PC-9 (cell line): ENCODE measurements around the gene CFAP97. TPM values are rescaled to one million over a fixed set of nuclear protein-coding genes. Genes with fewer than 3 reads are reported as not detected.

Experiments used
- BruUV-seq: library from RNA; stranded (reverse); fragments of 400-500 nt; replicated peaks from 2 replicates; lab custom pipeline; 2021; lab: Mats Ljungman, UMichigan
- CTCF ChIA-PET: fragments of 300-600 bp; sonication (Branson Sonifier 250); formaldehyde crosslinking; loops from one replicate; lab custom pipeline; 2022; ENCODE audit warnings: antibody characterized with exemption; lab: Charles Lee
- POLR2A ChIA-PET: fragments of 300-600 bp; sonication (Branson Sonifier 250); formaldehyde crosslinking; loops from one replicate; lab custom pipeline; 2022; ENCODE audit warnings: antibody characterized with exemption; ENCODE audit not compliant: unreplicated experiment; lab: Charles Lee
- DNase-seq, 2 experiments: peaks; one replicate each; pipeline versions ENCODE4 v3.0.0 to v3.0.0-alpha.2; 2015 to 2022; ENCODE audit warnings: mixed read lengths in 1 of 2
- H2AFZ ChIP-seq: fragments of 200-600 bp; sonication (generic); 2 replicates; pipeline ENCODE4 v1.8.1; 2017; ENCODE audit warnings: antibody characterized with exemption
- H3F3A ChIP-seq: fragments of 200-600 bp; sonication (generic); 2 replicates; pipeline ENCODE4 v1.8.1; 2017; ENCODE audit warnings: antibody characterized with exemption, mild to moderate bottlenecking, low read depth; ENCODE audit not compliant: insufficient read depth
- H3K27ac ChIP-seq: fragments of 200-600 bp; sonication (generic); 2 replicates; pipeline ENCODE4 v1.6.1; 2016; ENCODE audit warnings: mixed run types
- H3K27me3 ChIP-seq: fragments of 200-600 bp; sonication (generic); 2 replicates; pipeline ENCODE4 v1.6.1; 2016; ENCODE audit warnings: low read depth, mixed run types; ENCODE audit not compliant: insufficient read depth
- H3K36me3 ChIP-seq: fragments of 200-600 bp; sonication (generic); 2 replicates; pipeline ENCODE4 v1.6.1; 2016; ENCODE audit warnings: low read depth, mixed run types
- H3K4me1 ChIP-seq: fragments of 200-600 bp; sonication (generic); replicated peaks from 2 replicates; pipeline ENCODE4 v1.6.1; 2016; ENCODE audit warnings: mixed run types; ENCODE audit not compliant: insufficient read depth
- H3K4me2 ChIP-seq: fragments of 200-600 bp; sonication (generic); 2 replicates; pipeline ENCODE4 v1.6.1; 2017; ENCODE audit warnings: mixed run types
- H3K4me3 ChIP-seq: fragments of 200-600 bp; sonication (generic); 2 replicates; pipeline ENCODE4 v1.6.1; 2016; ENCODE audit warnings: mixed run types
- H3K79me2 ChIP-seq: fragments of 200-600 bp; sonication (generic); 2 replicates; pipeline ENCODE4 v1.6.1; 2017; ENCODE audit warnings: low read depth, mixed run types
- H3K9me2 ChIP-seq: fragments of 200-600 bp; sonication (generic); 2 replicates; pipeline ENCODE4 v1.8.1; 2017; ENCODE audit warnings: mild to moderate bottlenecking; ENCODE audit not compliant: insufficient read depth
- H3K9me3 ChIP-seq: fragments of 200-600 bp; sonication (generic); 2 replicates; pipeline ENCODE4 v1.8.1; 2016; ENCODE audit warnings: low read depth; ENCODE audit not compliant: insufficient read depth
- H4K20me1 ChIP-seq: fragments of 200-600 bp; sonication (generic); 2 replicates; pipeline ENCODE4 v1.8.1; 2017; ENCODE audit not compliant: insufficient read depth
- EZH2 ChIP-seq: fragments of 200-600 bp; sonication (generic); IDR thresholded peaks from 2 replicates; pipeline ENCODE4 v1.8.0; 2017; ENCODE audit warnings: antibody characterized with exemption, low read depth
- intact Hi-C: fragments of 100-400 bp; cut with micrococcal nuclease; formaldehyde crosslinking; loops from one replicate; pipeline ENCODE4 v1.10.0; 2022; ENCODE audit not compliant: unreplicated experiment
- total RNA-seq: library from RNA; stranded (reverse); gene quantifications from 2 replicates; pipeline ENCODE4 v1.2.3, GENCODE V29; 2021
- TF ChIP-seq, protein P1 (sequence below): fragments of 200-600 bp; sonication (generic); conservative IDR thresholded peaks from 2 replicates; pipeline ENCODE4 v1.6.1; 2017; ENCODE audit warnings: mixed run types, antibody characterized with exemption, mild to moderate bottlenecking, moderate library complexity

Gene CFAP97
- total RNA-seq, 1 experiment from 2014 or later: 48.2 TPM

- no peak overlapping the region for H3K4me2 ChIP-seq
- TSS peak; percentile 7 for BruUV-seq
- H3K27ac ChIP-seq: no peak overlapping the region
- no peak overlapping the region for H2AFZ ChIP-seq
- H3F3A ChIP-seq: no peaks in the 10 kb centered on the region
- no peak for DNase-seq
- H3K9me3 ChIP-seq: no peaks in the 10 kb centered on the region
- ChIA-PET POLR2A (no interaction called here), CTCF (no interaction called here)
- no peaks in the 10 kb centered on the region for H3K36me3 ChIP-seq
- TF ChIP-seq, protein P1, sequence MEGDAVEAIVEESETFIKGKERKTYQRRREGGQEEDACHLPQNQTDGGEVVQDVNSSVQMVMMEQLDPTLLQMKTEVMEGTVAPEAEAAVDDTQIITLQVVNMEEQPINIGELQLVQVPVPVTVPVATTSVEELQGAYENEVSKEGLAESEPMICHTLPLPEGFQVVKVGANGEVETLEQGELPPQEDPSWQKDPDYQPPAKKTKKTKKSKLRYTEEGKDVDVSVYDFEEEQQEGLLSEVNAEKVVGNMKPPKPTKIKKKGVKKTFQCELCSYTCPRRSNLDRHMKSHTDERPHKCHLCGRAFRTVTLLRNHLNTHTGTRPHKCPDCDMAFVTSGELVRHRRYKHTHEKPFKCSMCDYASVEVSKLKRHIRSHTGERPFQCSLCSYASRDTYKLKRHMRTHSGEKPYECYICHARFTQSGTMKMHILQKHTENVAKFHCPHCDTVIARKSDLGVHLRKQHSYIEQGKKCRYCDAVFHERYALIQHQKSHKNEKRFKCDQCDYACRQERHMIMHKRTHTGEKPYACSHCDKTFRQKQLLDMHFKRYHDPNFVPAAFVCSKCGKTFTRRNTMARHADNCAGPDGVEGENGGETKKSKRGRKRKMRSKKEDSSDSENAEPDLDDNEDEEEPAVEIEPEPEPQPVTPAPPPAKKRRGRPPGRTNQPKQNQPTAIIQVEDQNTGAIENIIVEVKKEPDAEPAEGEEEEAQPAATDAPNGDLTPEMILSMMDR: no peak
- TF ChIP-seq EZH2: no peak
- no peak overlapping the region for H3K4me3 ChIP-seq
- H3K9me2 ChIP-seq: no peaks in the 10 kb centered on the region
- peaks cover 21% of the 10 kb centered on the region for H3K79me2 ChIP-seq
- H3K27me3 ChIP-seq: no peaks in the 10 kb centered on the region
- H3K4me1 ChIP-seq: peaks cover 8% of the 10 kb centered on the region
- H4K20me1 ChIP-seq: no peaks in the 10 kb centered on the region
- intact Hi-C loops: no loop called here
Measured at GRCh38 chr4:185190306-185190856, 13.4 kb downstream of the CFAP97 start.

DNA sequence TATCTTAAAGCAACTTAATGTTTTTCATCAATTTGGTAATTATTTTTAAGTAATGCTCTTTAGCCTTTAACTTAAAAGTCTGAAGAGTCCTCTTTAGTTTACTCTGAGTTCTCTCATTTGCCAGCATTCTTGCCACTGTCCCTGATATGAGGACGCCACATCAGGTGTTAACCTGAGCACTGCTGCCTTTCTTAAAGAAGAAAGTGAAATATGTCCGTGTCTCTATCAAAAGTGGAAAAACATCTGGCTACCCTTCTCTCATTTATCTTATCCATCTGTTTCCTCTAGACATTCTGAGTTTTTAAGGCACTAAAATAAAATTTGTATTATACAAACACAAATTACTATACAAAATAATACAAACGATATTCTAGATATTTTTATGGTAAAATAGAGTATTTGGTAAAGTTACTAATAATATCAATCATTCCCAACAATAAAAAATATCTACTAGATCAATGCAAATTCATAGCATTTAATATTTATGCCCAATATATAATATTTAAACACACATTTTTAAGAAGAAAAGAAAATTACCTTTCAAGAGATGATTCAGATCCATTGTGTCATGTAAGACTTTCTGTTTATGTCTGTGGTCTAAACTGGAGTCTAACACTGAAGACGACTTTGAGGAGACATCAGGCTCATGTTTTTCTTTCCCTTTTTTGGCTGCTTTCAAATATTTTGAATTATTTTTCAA, 14.0 kb downstream of the CFAP97 start:
- BruUV-seq: no TSS peak
- peaks cover 1% of the 10 kb centered on the region for H3K4me1 ChIP-seq
- POLR2A ChIA-PET: no interaction called here
- no peaks in the 10 kb centered on the region for H3K9me2 ChIP-seq
- no peaks in the 10 kb centered on the region for H3K36me3 ChIP-seq
- no peak overlapping the region for H3K27ac ChIP-seq
- no peaks in the 10 kb centered on the region for H3K27me3 ChIP-seq
- H3K79me2 ChIP-seq: peaks cover 16% of the 10 kb centered on the region
- no peaks in the 10 kb centered on the region for H3K9me3 ChIP-seq
- intact Hi-C loops: loop anchor here (10.0 kb wide), 1 partner anchor 845 kb away; no protein-coding TSS in a partner anchor
- TF ChIP-seq EZH2: no peak
- TF ChIP-seq, protein P1: no peak
- H3K4me2 ChIP-seq: no peak overlapping the region
- no peaks in the 10 kb centered on the region for H4K20me1 ChIP-seq
- no peaks in the 10 kb centered on the region for H3F3A ChIP-seq
- no peak overlapping the region for H3K4me3 ChIP-seq
- DNase-seq: no peak
- CTCF ChIA-PET: no interaction called here
- H2AFZ ChIP-seq: no peak overlapping the region

GRCh38 chr4:185186769-185187168, 17.0 kb downstream of the CFAP97 start:
- no peaks in the 10 kb centered on the region for H3F3A ChIP-seq
- no peak overlapping the region for H2AFZ ChIP-seq
- H3K4me3 ChIP-seq: no peak overlapping the region
- no peak for DNase-seq
- intact Hi-C loops: loop anchor here (10.0 kb wide), 1 partner anchor 848 kb away; no protein-coding TSS in a partner anchor
- no peak overlapping the region for H3K27ac ChIP-seq
- ChIA-PET POLR2A (no interaction called here), CTCF (no interaction called here)
- H3K9me2 ChIP-seq: no peaks in the 10 kb centered on the region
- no peaks in the 10 kb centered on the region for H3K27me3 ChIP-seq
- H4K20me1 ChIP-seq: peaks cover 5% of the 10 kb centered on the region; the same call in 1 of the 2 replicates
- no peak for TF ChIP-seq EZH2
- TF ChIP-seq, protein P1: no peak
- H3K36me3 ChIP-seq: no peaks in the 10 kb centered on the region; the same call in 1 of the 2 replicates
- no peaks in the 10 kb centered on the region for H3K9me3 ChIP-seq
- BruUV-seq: no TSS peak
- H3K4me2 ChIP-seq: no peak overlapping the region
- H3K4me1 ChIP-seq: no peaks in the 10 kb centered on the region
- peaks cover 17% of the 10 kb centered on the region for H3K79me2 ChIP-seq
